NB4 (cell line): Measurements from ENCODE around the gene QSOX1.

Experiments used
- DNase-seq: peaks from one replicate; pipeline ENCODE4 v3.0.0; 2010; ENCODE audit warnings: low read depth
- H3K4me3 ChIP-seq: one replicate; pipeline ENCODE4 v1.5.1; 2011; ENCODE audit warnings: mild to moderate bottlenecking, low read depth, low read length, moderate library complexity
- MYC ChIP-seq: IDR thresholded peaks from 2 replicates; pipeline ENCODE4 v1.6.1; 2011; ENCODE audit warnings: low read depth, low read length
- POLR2A ChIP-seq: IDR thresholded peaks from 2 replicates; pipeline ENCODE4 v1.6.1; 2011; ENCODE audit warnings: mild to moderate bottlenecking; ENCODE audit not compliant: insufficient read length; ENCODE audit errors: extremely low read depth
- TF ChIP-seq, protein P1 (sequence below): IDR thresholded peaks from 2 replicates; pipeline ENCODE4 v1.6.1; 2011; ENCODE audit warnings: low read depth, low read length
- TF ChIP-seq, protein P2 (sequence below): IDR thresholded peaks from one replicate; pipeline ENCODE4 v1.5.1; 2012; ENCODE audit warnings: low read depth, low read length

Gene QSOX1

DNA sequence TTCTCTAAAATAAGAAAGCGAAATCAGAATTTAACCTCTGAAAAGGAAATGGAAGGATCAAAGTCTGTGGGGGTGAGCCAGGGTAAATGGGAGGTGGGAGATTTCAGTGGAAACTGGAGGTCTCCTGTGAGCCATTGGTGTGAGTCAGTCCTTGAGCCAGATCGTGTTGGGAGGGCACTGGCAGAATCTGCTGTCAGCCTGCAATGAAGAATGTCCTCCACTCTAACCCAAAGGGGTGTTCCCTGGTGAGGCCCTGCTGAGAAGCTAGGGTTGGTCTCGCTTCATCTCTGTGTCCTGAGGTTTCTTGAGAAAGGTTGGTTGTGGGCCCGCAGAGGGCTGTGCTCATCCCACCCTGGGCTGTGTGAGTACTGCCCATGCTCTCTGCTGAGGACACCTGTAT lies 2.4 kb downstream of the QSOX1 start:
- H3K4me3 ChIP-seq, result no peak overlapping the region
- DNase-seq, result peak; percentile 39
- TF ChIP-seq POLR2A (no peak), MYC (no peak)
- TF ChIP-seq, protein P1, sequence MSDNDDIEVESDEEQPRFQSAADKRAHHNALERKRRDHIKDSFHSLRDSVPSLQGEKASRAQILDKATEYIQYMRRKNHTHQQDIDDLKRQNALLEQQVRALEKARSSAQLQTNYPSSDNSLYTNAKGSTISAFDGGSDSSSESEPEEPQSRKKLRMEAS, result no peak
- TF ChIP-seq, protein P2, sequence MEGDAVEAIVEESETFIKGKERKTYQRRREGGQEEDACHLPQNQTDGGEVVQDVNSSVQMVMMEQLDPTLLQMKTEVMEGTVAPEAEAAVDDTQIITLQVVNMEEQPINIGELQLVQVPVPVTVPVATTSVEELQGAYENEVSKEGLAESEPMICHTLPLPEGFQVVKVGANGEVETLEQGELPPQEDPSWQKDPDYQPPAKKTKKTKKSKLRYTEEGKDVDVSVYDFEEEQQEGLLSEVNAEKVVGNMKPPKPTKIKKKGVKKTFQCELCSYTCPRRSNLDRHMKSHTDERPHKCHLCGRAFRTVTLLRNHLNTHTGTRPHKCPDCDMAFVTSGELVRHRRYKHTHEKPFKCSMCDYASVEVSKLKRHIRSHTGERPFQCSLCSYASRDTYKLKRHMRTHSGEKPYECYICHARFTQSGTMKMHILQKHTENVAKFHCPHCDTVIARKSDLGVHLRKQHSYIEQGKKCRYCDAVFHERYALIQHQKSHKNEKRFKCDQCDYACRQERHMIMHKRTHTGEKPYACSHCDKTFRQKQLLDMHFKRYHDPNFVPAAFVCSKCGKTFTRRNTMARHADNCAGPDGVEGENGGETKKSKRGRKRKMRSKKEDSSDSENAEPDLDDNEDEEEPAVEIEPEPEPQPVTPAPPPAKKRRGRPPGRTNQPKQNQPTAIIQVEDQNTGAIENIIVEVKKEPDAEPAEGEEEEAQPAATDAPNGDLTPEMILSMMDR, result no peak

DNA sequence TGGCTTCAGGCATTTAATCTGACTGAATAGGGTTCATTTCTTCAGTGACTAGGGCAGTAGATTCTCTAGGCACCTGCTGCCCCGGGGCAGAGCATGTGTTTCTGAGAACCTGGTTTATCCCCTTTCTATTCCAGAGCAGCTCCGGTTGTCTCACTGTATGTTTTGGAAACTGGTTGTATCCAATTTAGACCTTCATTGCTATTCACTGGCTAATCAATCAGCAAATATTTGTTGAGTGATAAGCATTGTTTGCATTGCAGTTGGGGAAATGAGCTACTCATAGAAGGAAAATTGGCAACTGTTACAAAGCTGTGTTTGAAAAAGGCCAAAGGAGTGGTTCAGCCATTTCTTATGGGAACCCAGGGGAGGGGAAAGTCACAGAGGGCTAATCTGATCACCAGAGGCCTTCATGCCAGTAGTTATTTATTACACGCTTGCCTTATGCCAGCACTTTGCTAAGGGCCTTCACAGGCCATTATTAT lies 2.9 kb downstream of the QSOX1 start:
- no peak for DNase-seq
- H3K4me3 ChIP-seq, result no peak overlapping the region
- TF ChIP-seq, protein P2, result no peak
- no peak for TF ChIP-seq POLR2A
- TF ChIP-seq, protein P1, result no peak
- TF ChIP-seq MYC, result no peak

DNA sequence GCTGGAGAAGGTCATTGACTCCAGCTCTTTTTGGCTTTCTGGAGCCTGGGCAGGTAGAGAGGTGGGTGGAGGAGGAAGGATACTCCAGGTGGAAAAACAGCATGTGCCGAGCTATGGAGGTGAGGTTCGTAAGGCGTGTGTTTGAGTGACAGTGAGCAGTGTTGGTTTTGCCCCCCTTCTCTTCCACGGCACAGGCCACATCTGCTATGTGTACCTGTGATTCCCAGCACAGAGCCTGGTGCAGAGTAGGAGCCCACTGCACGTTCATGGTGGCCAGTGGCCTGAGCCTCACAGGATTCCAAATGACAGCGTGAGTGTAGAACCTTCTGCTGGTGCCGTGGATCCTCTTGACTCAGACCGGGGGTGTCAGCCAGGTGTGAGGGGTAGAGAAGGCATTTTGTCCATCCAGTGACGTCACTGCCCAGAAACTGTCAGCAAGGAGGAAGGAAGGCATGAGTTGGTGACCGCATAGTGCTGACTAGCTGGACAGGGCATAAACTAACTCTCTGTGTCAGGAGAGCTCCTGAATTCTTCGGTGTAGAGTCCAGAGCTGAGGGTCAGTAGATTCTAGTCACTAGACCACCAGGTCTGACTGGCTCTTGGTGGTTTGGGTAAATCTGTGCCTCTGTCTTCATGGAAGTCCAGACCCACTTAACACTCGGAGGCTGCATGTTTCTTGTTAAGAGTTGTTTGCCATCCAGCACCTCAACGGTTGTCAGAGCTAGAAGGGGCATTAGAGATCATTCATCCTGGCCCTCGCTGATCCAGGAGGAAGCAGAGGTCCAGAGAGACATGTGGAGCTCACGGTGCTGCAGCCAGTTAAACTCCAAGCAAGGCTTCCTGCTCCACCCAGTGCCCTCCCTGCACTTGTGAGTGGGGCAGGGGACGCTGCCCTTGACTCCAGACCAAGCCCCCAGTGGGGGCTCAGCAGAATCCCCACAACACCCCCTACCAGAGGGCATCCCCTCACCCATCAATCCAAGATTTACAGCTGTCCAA lies 3.8 kb downstream of the QSOX1 start:
- H3K4me3 ChIP-seq, result no peak overlapping the region
- TF ChIP-seq MYC, result no peak
- TF ChIP-seq, protein P1, result no peak
- TF ChIP-seq POLR2A, result no peak
- TF ChIP-seq, protein P2, result no peak
- DNase-seq, result no peak

DNA sequence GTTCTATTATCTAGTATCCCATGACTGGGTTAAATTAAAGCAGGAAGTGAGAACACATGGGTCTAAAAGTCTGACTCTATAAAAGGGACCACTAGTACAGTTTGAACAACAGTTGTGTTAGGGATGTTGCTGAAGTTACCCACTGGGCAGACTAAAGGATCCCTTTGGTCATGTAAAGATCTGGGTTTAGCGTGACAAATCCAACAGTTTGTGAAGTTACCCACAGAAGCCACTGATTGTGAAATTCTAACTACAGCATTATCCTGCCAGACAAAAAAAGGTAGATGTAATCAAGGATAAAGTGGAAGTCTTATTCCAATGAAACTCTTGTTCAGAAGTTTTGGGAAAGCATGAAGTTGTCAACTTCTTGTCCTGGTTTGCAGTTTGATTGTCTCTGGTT lies 5.7 kb downstream of the QSOX1 start:
- no peak overlapping the region for H3K4me3 ChIP-seq
- TF ChIP-seq, protein P1, result 0 out of 2 replicates have a peak, but pooled peaks have one; percentile 3
- TF ChIP-seq MYC, result peak; percentile 36; the same call in 1 of the 2 replicates
- no peak for TF ChIP-seq POLR2A
- DNase-seq, result peak; percentile 82

DNA sequence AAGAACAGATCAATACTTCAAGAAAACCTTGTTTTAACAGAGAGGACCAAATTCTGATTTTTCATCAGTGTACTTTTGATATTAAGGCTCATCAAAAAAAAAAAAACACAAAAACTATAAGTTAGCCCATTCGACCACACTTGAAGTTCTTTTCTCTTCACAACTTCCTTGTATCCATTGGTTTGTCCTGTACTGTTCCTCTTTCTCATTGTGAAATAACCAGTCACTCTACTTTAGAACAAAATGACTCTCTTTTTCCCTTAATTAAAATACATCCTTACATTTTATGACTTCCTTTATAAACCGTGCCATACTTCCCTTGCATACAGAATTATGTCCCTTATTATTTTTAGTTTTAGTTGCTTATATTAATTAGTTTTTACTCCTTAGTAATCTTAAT lies 8.4 kb downstream of the QSOX1 start:
- TF ChIP-seq, protein P2, result no peak
- TF ChIP-seq MYC (no peak), POLR2A (no peak)
- TF ChIP-seq, protein P1, result no peak
- no peak overlapping the region for H3K4me3 ChIP-seq
- peak; percentile 67 for DNase-seq

DNA sequence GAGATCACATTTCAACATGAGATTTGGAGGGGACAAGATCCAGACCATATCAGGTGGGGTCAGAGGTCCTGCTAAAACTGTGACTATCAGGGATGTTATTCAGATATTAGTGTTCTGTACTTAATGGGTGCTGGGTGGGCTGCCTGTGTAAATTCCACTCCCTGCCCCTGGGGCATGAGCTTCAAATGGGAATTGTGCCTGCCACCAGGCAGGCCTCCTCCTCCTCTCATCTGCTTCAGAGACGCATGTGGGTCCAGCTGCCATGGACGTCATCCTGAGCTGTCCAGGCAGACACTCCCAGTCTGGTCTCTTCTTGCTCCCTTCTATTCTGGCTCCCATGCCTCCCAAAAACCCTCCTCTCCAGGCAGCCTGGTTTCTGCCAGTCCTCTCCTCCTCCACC lies 10.4 kb downstream of the QSOX1 start:
- no peak for DNase-seq

More for the DNA sequence above, 10.4 kb downstream of the QSOX1 start:
- TF ChIP-seq, protein P1, result no peak
- TF ChIP-seq MYC (no peak), POLR2A (no peak)
- TF ChIP-seq, protein P2, result no peak
- no peak overlapping the region for H3K4me3 ChIP-seq
